Neural progenitor cell (in vitro differentiated cells): Measurements from ENCODE around the gene LRRC72. TPM values are rescaled to one million over a fixed set of nuclear protein-coding genes. Genes with fewer than 3 reads are reported as not detected.

Source experiments
- DNase-seq: peaks from one replicate; pipeline ENCODE4 v3.0.0-alpha.2; 2016; ENCODE audit warnings: low spot score
- H2AFZ ChIP-seq: fragments of 200-600 bp; sonication (generic); replicated peaks from 2 replicates; pipeline ENCODE4 v1.6.1; 2016; ENCODE audit warnings: antibody characterized with exemption
- H3F3A ChIP-seq: fragments of 200-600 bp; sonication (generic); 2 replicates; pipeline ENCODE4 v1.6.1; 2016; ENCODE audit warnings: antibody characterized with exemption, low read depth
- H3K27ac ChIP-seq: fragments of 200-600 bp; sonication (generic); 2 replicates; pipeline ENCODE4 v1.5.1; 2016; ENCODE audit warnings: mild to moderate bottlenecking
- H3K27me3 ChIP-seq: fragments of 200-600 bp; sonication (generic); 2 replicates; pipeline ENCODE4 v1.6.1; 2016; ENCODE audit warnings: mild to moderate bottlenecking, moderate library complexity
- H3K36me3 ChIP-seq: fragments of 200-600 bp; sonication (generic); 2 replicates; pipeline ENCODE4 v1.5.1; 2016
- H3K4me1 ChIP-seq: fragments of 200-600 bp; sonication (generic); 2 replicates; pipeline ENCODE4 v1.6.1; 2016; ENCODE audit warnings: mixed run types
- H3K4me2 ChIP-seq: fragments of 200-600 bp; sonication (generic); 2 replicates; pipeline ENCODE4 v1.6.1; 2016
- H3K4me3 ChIP-seq: fragments of 200-600 bp; sonication (generic); 2 replicates; pipeline ENCODE4 v1.5.1; 2016
- H3K79me2 ChIP-seq: fragments of 200-600 bp; sonication (generic); 2 replicates; pipeline ENCODE4 v1.6.1; 2016; ENCODE audit warnings: low read depth
- H3K9ac ChIP-seq: fragments of 200-600 bp; sonication (generic); 2 replicates; pipeline ENCODE4 v1.6.1; 2016
- H3K9me3 ChIP-seq: fragments of 200-600 bp; sonication (generic); 2 replicates; pipeline ENCODE4 v1.5.1; 2016; ENCODE audit warnings: low read depth
- H4K20me1 ChIP-seq: fragments of 200-600 bp; sonication (generic); 2 replicates; pipeline ENCODE4 v1.6.1; 2016; ENCODE audit warnings: low read depth
- H3K27ac Mint-ChIP-seq: 3 replicates; pipeline ENCODE4 v1.8.0; 2021; ENCODE audit warnings: mixed read lengths
- H3K27me3 Mint-ChIP-seq: 2 replicates; pipeline ENCODE4 v1.8.0; 2022; ENCODE audit warnings: low read depth, mild to moderate bottlenecking, inconsistent platforms, moderate library complexity, mixed read lengths; ENCODE audit not compliant: insufficient read depth
- H3K36me3 Mint-ChIP-seq: 3 replicates; pipeline ENCODE4 v1.8.0; 2021; ENCODE audit warnings: mixed read lengths
- H3K4me1 Mint-ChIP-seq: 3 replicates; pipeline ENCODE4 v1.8.0; 2021; ENCODE audit warnings: mixed read lengths
- H3K4me3 Mint-ChIP-seq: 3 replicates; pipeline ENCODE4 v1.8.0; 2021; ENCODE audit warnings: mild to moderate bottlenecking, moderate library complexity, mixed read lengths
- H3K9me3 Mint-ChIP-seq: 3 replicates; pipeline ENCODE4 v1.8.0; 2020; ENCODE audit warnings: mixed read lengths
- EZH2 ChIP-seq: fragments of 200-600 bp; sonication (generic); IDR thresholded peaks from 2 replicates; pipeline ENCODE4 v1.6.1; 2017; ENCODE audit warnings: antibody characterized with exemption, mild to moderate bottlenecking, moderate library complexity
- EZH2phosphoT487 ChIP-seq: fragments of 200-600 bp; sonication (generic); IDR thresholded peaks from 2 replicates; pipeline ENCODE4 v1.6.1; 2017; ENCODE audit warnings: antibody characterized with exemption
- total RNA-seq: library from RNA; depleted of rRNA; stranded (reverse); fragments of >200 nt; gene quantifications from 2 replicates; pipeline ENCODE4 v1.2.3, GENCODE V29; 2015; ENCODE audit warnings: low replicate concordance
- TF ChIP-seq, protein P1 (sequence below): fragments of 200-600 bp; sonication (generic); IDR thresholded peaks from 2 replicates; pipeline ENCODE4 v1.5.1; 2017; ENCODE audit warnings: antibody characterized with exemption, mild to moderate bottlenecking

LRRC72 gene
- total RNA-seq, 1 donor from 2014 or later = not detected

DNA sequence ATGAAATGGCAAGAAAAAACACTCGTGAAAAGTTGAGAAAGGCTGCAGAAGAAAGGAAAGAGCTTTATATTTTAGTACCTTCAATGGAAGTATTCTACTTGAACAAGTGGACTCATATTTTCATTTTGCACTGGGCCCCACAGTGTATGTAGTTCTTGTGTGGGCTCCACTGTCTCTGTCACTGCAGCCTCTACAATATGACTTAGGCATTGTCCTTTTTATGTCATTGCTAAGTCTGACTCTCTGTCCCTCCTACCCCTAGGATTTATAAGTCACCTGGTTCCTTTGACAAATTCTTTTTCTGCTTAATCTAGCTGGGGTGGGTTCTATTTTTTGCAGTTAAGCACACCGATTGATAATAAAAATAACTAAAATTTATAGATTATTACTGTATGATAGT lies 33.4 kb upstream of the LRRC72 start:
- Histone ChIP-seq H3K4me3 (no peak overlapping the region), H3K27me3 (no peaks in the 10 kb centered on the region), H2AFZ (no peak overlapping the region), H3F3A (no peaks in the 10 kb centered on the region), H3K27ac (no peak overlapping the region), H3K4me1 (peaks cover 11% of the 10 kb centered on the region), H3K9ac (no peak overlapping the region), H4K20me1 (no peaks in the 10 kb centered on the region), H3K79me2 (no peaks in the 10 kb centered on the region), H3K36me3 (no peaks in the 10 kb centered on the region), H3K4me2 (no peak overlapping the region), H3K9me3 (no peaks in the 10 kb centered on the region)
- H3K27ac Mint-ChIP-seq = no peak overlapping the region
- TF ChIP-seq, protein P1, sequence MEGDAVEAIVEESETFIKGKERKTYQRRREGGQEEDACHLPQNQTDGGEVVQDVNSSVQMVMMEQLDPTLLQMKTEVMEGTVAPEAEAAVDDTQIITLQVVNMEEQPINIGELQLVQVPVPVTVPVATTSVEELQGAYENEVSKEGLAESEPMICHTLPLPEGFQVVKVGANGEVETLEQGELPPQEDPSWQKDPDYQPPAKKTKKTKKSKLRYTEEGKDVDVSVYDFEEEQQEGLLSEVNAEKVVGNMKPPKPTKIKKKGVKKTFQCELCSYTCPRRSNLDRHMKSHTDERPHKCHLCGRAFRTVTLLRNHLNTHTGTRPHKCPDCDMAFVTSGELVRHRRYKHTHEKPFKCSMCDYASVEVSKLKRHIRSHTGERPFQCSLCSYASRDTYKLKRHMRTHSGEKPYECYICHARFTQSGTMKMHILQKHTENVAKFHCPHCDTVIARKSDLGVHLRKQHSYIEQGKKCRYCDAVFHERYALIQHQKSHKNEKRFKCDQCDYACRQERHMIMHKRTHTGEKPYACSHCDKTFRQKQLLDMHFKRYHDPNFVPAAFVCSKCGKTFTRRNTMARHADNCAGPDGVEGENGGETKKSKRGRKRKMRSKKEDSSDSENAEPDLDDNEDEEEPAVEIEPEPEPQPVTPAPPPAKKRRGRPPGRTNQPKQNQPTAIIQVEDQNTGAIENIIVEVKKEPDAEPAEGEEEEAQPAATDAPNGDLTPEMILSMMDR = no peak
- no peak for TF ChIP-seq EZH2
- TF ChIP-seq EZH2phosphoT487 = no peak
- DNase-seq = no peak
- no peaks in the 10 kb centered on the region for H3K9me3 Mint-ChIP-seq
- no peaks in the 10 kb centered on the region for H3K36me3 Mint-ChIP-seq
- peaks cover 51% of the 10 kb centered on the region for H3K4me1 Mint-ChIP-seq
- H3K27me3 Mint-ChIP-seq = no peaks in the 10 kb centered on the region
- H3K4me3 Mint-ChIP-seq = no peak overlapping the region

DNA sequence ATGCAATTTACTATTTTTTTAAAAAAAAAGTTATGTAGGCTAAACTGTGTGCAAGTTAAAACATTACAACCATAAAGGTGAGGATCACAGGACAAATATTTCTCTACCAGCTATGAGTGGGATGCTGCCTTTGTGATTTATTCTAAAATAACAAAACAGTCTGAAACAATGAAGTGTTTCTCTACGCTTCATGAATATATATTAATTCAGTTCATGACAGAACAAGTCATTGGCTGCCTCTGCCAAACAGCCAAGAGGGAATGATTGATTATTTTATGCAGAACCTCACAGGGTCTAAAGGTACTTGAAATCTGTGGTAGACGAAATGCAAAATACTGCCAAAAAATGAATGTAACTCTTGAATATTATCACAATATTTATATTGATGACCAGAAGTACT lies 32.1 kb upstream of the LRRC72 start:
- Histone ChIP-seq H3K36me3 (no peaks in the 10 kb centered on the region), H3K79me2 (no peaks in the 10 kb centered on the region), H3K9ac (no peak overlapping the region), H3F3A (no peaks in the 10 kb centered on the region), H4K20me1 (no peaks in the 10 kb centered on the region), H3K4me3 (no peak overlapping the region), H2AFZ (no peak overlapping the region), H3K9me3 (no peaks in the 10 kb centered on the region), H3K27me3 (no peaks in the 10 kb centered on the region), H3K27ac (no peak overlapping the region), H3K4me2 (no peak overlapping the region), H3K4me1 (peaks cover 11% of the 10 kb centered on the region)
- no peak overlapping the region for H3K4me3 Mint-ChIP-seq
- H3K9me3 Mint-ChIP-seq = no peaks in the 10 kb centered on the region
- no peaks in the 10 kb centered on the region for H3K27me3 Mint-ChIP-seq
- DNase-seq = no peak
- H3K4me1 Mint-ChIP-seq = peaks cover 44% of the 10 kb centered on the region
- no peak overlapping the region for H3K27ac Mint-ChIP-seq
- TF ChIP-seq EZH2phosphoT487 = no peak
- TF ChIP-seq, protein P1 = no peak
- no peak for TF ChIP-seq EZH2
- no peaks in the 10 kb centered on the region for H3K36me3 Mint-ChIP-seq

DNA sequence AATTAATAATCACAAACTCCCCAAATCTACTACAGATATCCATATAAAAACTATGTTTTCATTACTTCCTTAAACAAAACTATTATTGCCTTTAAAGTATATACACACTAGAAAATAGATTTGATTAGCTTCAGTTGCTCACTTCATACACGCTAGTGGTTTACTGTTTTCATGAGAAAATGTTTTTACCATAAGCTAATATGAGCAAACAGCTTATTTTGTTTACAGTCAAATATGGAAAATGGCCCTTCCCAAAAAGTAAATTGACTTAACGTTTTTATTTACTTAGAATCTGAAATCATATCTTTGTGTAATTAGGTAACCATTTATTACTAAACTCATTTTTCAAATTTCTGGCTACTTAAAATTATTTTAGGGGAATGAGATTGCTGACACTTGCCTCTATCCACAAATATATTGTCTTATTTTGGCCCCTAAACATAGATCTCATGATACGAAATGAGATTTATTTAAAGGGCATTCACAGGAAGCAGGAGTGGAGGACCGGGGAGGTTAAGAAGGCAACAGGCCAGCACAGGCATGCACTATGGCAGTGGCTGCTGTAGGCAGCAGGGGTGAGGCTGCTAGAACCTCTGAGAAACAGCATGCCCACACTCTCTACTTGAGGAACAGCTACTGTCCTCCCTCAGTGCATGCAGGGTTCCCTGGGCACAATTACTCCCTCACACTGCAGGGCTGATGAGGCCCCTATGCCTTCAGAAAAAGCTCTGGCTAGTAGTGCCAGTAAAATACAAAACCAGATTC lies 31.5 kb upstream of the LRRC72 start:
- Histone ChIP-seq H3K27ac (no peak overlapping the region), H4K20me1 (no peaks in the 10 kb centered on the region), H3K4me1 (peaks cover 11% of the 10 kb centered on the region), H3K9me3 (no peaks in the 10 kb centered on the region), H3K4me3 (no peak overlapping the region), H3K27me3 (no peaks in the 10 kb centered on the region), H3K9ac (no peak overlapping the region), H3K4me2 (no peak overlapping the region), H3K36me3 (no peaks in the 10 kb centered on the region), H2AFZ (peak overlapping the region; percentile 50), H3K79me2 (no peaks in the 10 kb centered on the region), H3F3A (no peaks in the 10 kb centered on the region)
- Mint-ChIP-seq H3K36me3 (no peaks in the 10 kb centered on the region), H3K27ac (peak overlapping the region; percentile 42), H3K4me1 (peaks cover 38% of the 10 kb centered on the region), H3K4me3 (no peak overlapping the region), H3K9me3 (no peaks in the 10 kb centered on the region), H3K27me3 (no peaks in the 10 kb centered on the region)
- no peak for TF ChIP-seq EZH2
- no peak for TF ChIP-seq EZH2phosphoT487
- TF ChIP-seq, protein P1 = no peak
- DNase-seq = no peak
